ENCODE data around the gene CACNB4.

Gene CACNB4

GRCh38 chr2:151937966-151938365 lies 160.9 kb downstream of the CACNB4 start:
- Histone ChIP-seq H3K9ac (ENCODE audit: insufficient read length, low read depth) (no peak overlapping the region), H3K27me3 (ENCODE audit: insufficient read depth, insufficient read length) (no peaks in the 10 kb centered on the region), H3K36me3 (ENCODE audit: insufficient read depth, insufficient read length, low read length) (no peaks in the 10 kb centered on the region), H3K4me1 (ENCODE audit: insufficient read depth, insufficient read length) (no peaks in the 10 kb centered on the region), H3K4me3 (ENCODE audit: insufficient read length, low read depth) (no peak overlapping the region), H3K9me3 (ENCODE audit: insufficient read depth, low read length) (peaks cover 9% of the 10 kb centered on the region; the same call in 1 of the 2 replicates)
- DNase-seq (ENCODE audit: low read depth, low spot score) = no peak
- no peak for TF ChIP-seq SUZ12 (IDR thresholded peaks at IDR 0.05; ENCODE audit: extremely low read depth, insufficient read depth, insufficient read length)
- TF ChIP-seq ZNF274 (IDR thresholded peaks at IDR 0.05; ENCODE audit: low read depth, low read length) = no peak
- TF ChIP-seq YY1 (IDR thresholded peaks at IDR 0.05; ENCODE audit: insufficient read depth, insufficient read length) = no peak

- Histone ChIP-seq H3K27me3 (ENCODE audit: insufficient read depth, insufficient read length) (no peaks in the 10 kb centered on the region), H3K4me1 (ENCODE audit: insufficient read depth, insufficient read length) (no peaks in the 10 kb centered on the region)
- TF ChIP-seq YY1 (IDR thresholded peaks at IDR 0.05; ENCODE audit: insufficient read depth, insufficient read length) (no peak), SUZ12 (IDR thresholded peaks at IDR 0.05; ENCODE audit: extremely low read depth, insufficient read depth, insufficient read length) (no peak), ZNF274 (IDR thresholded peaks at IDR 0.05; ENCODE audit: low read depth, low read length) (no peak)
These were observed 162.2 kb downstream of the CACNB4 start for GRCh38 chr2:151936626-151937025.

GRCh38 chr2:151933266-151933804 lies 165.5 kb downstream of the CACNB4 start:
- Histone ChIP-seq H3K27me3 (ENCODE audit: insufficient read depth, insufficient read length) (no peaks in the 10 kb centered on the region), H3K4me3 (ENCODE audit: insufficient read length, low read depth) (no peak overlapping the region), H3K9me3 (ENCODE audit: insufficient read depth, low read length) (no peaks in the 10 kb centered on the region), H3K9ac (ENCODE audit: insufficient read length, low read depth) (no peak overlapping the region), H3K36me3 (ENCODE audit: insufficient read depth, insufficient read length, low read length) (no peaks in the 10 kb centered on the region), H3K4me1 (ENCODE audit: insufficient read depth, insufficient read length) (no peaks in the 10 kb centered on the region)
- no peak for TF ChIP-seq YY1 (IDR thresholded peaks at IDR 0.05; ENCODE audit: insufficient read depth, insufficient read length)
- TF ChIP-seq SUZ12 (IDR thresholded peaks at IDR 0.05; ENCODE audit: extremely low read depth, insufficient read depth, insufficient read length) = no peak
- TF ChIP-seq ZNF274 (IDR thresholded peaks at IDR 0.05; ENCODE audit: low read depth, low read length) = no peak
- DNase-seq (ENCODE audit: low read depth, low spot score) = no peak

More at GRCh38 chr2:151936626-151937025, 162.2 kb downstream of the CACNB4 start:
- DNase-seq (ENCODE audit: low read depth, low spot score) = no peak
- Histone ChIP-seq H3K4me3 (ENCODE audit: insufficient read length, low read depth) (no peak overlapping the region), H3K9me3 (ENCODE audit: insufficient read depth, low read length) (0 out of 2 replicates have a peak, but pooled peaks cover under 1% of the 10 kb centered on the region), H3K36me3 (ENCODE audit: insufficient read depth, insufficient read length, low read length) (no peaks in the 10 kb centered on the region), H3K9ac (ENCODE audit: insufficient read length, low read depth) (no peak overlapping the region)

GRCh38 chr2:151931756-151932155 lies 167.1 kb downstream of the CACNB4 start:
- no peak for TF ChIP-seq YY1 (IDR thresholded peaks at IDR 0.05; ENCODE audit: insufficient read depth, insufficient read length)
- TF ChIP-seq ZNF274 (IDR thresholded peaks at IDR 0.05; ENCODE audit: low read depth, low read length) = no peak
- no peak for TF ChIP-seq SUZ12 (IDR thresholded peaks at IDR 0.05; ENCODE audit: extremely low read depth, insufficient read depth, insufficient read length)
- no peaks in the 10 kb centered on the region for H3K27me3 ChIP-seq (ENCODE audit: insufficient read depth, insufficient read length)
- H3K9me3 ChIP-seq (ENCODE audit: insufficient read depth, low read length) = no peaks in the 10 kb centered on the region
- no peak for DNase-seq (ENCODE audit: low read depth, low spot score)
- no peak overlapping the region for H3K9ac ChIP-seq (ENCODE audit: insufficient read length, low read depth)
- H3K36me3 ChIP-seq (ENCODE audit: insufficient read depth, insufficient read length, low read length) = no peaks in the 10 kb centered on the region
- H3K4me3 ChIP-seq (ENCODE audit: insufficient read length, low read depth) = no peak overlapping the region
- no peaks in the 10 kb centered on the region for H3K4me1 ChIP-seq (ENCODE audit: insufficient read depth, insufficient read length)

- no peak for TF ChIP-seq ZNF274 (IDR thresholded peaks at IDR 0.05; ENCODE audit: low read depth, low read length)
- no peak for TF ChIP-seq SUZ12 (IDR thresholded peaks at IDR 0.05; ENCODE audit: extremely low read depth, insufficient read depth, insufficient read length)
- TF ChIP-seq YY1 (IDR thresholded peaks at IDR 0.05; ENCODE audit: insufficient read depth, insufficient read length) = no peak
- H3K36me3 ChIP-seq (ENCODE audit: insufficient read depth, insufficient read length, low read length) = no peaks in the 10 kb centered on the region
- DNase-seq (ENCODE audit: low read depth, low spot score) = no peak
- H3K9ac ChIP-seq (ENCODE audit: insufficient read length, low read depth) = no peak overlapping the region
- H3K9me3 ChIP-seq (ENCODE audit: insufficient read depth, low read length) = no peaks in the 10 kb centered on the region
- H3K27me3 ChIP-seq (ENCODE audit: insufficient read depth, insufficient read length) = no peaks in the 10 kb centered on the region
- no peaks in the 10 kb centered on the region for H3K4me1 ChIP-seq (ENCODE audit: insufficient read depth, insufficient read length)
- H3K4me3 ChIP-seq (ENCODE audit: insufficient read length, low read depth) = no peak overlapping the region
These were observed 167.7 kb downstream of the CACNB4 start for GRCh38 chr2:151931030-151931611.

- TF ChIP-seq SUZ12 (IDR thresholded peaks at IDR 0.05; ENCODE audit: extremely low read depth, insufficient read depth, insufficient read length) (no peak), ZNF274 (IDR thresholded peaks at IDR 0.05; ENCODE audit: low read depth, low read length) (no peak), YY1 (IDR thresholded peaks at IDR 0.05; ENCODE audit: insufficient read depth, insufficient read length) (no peak)
These were observed 168.8 kb downstream of the CACNB4 start for GRCh38 chr2:151930042-151930441.

GRCh38 chr2:151928380-151928779 lies 170.5 kb downstream of the CACNB4 start:
- Histone ChIP-seq H3K4me1 (ENCODE audit: insufficient read depth, insufficient read length) (no peaks in the 10 kb centered on the region), H3K36me3 (ENCODE audit: insufficient read depth, insufficient read length, low read length) (no peaks in the 10 kb centered on the region), H3K27me3 (ENCODE audit: insufficient read depth, insufficient read length) (no peaks in the 10 kb centered on the region), H3K9me3 (ENCODE audit: insufficient read depth, low read length) (no peaks in the 10 kb centered on the region), H3K4me3 (ENCODE audit: insufficient read length, low read depth) (no peak overlapping the region), H3K9ac (ENCODE audit: insufficient read length, low read depth) (no peak overlapping the region)
- TF ChIP-seq YY1 (IDR thresholded peaks at IDR 0.05; ENCODE audit: insufficient read depth, insufficient read length) (no peak), SUZ12 (IDR thresholded peaks at IDR 0.05; ENCODE audit: extremely low read depth, insufficient read depth, insufficient read length) (no peak)
- DNase-seq (ENCODE audit: low read depth, low spot score) = no peak

More at GRCh38 chr2:151930042-151930441, 168.8 kb downstream of the CACNB4 start:
- Histone ChIP-seq H3K4me3 (ENCODE audit: insufficient read length, low read depth) (no peak overlapping the region), H3K9ac (ENCODE audit: insufficient read length, low read depth) (no peak overlapping the region), H3K4me1 (ENCODE audit: insufficient read depth, insufficient read length) (no peaks in the 10 kb centered on the region), H3K9me3 (ENCODE audit: insufficient read depth, low read length) (no peaks in the 10 kb centered on the region), H3K27me3 (ENCODE audit: insufficient read depth, insufficient read length) (no peaks in the 10 kb centered on the region), H3K36me3 (ENCODE audit: insufficient read depth, insufficient read length, low read length) (no peaks in the 10 kb centered on the region)
- no peak for DNase-seq (ENCODE audit: low read depth, low spot score)
